ENCODE measurements around the gene GNAS-AS1.

DNA sequence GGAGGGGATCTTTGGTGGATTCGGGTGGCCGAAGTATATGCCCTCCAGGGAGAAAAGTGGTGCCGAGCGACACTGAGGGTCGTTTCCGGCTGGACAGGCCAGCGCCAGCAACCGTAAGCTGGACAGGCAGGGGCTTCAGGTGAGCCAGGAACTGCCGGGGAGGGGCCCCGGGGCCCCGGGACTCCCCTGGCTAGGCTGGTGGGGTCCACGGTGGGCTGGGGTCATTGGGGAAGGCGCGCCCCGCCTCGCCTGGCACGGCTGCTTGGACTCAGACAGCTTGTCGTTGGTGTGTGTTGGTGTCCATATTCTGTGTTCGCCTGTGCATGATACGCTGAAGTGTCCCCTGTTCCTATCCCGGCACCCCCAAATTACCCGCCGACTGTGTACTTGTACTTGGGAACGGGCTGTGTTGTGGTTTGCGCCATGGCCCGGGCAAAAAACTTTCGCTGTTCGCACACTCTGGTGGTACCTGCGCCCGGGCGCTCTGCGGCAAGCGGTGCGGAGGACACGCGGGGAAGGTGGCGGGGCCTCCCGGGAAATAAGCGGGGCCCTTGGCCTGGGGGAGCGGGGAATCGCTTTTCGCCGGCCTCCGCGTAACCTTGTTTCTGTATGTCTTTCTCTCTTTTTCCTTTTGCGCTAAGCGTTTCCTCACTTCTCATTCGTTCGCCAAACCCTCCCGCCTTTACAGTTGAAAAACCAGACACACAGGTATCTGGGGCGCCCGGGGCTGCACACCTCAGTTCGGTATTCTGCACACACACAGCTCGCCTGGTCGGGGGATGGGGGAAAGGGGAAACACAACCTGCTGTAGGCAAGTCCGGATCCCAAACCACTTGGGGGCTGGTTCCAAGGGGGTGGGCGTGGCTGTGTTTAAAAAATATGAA, 5.0 kb upstream of the GNAS-AS1 start:
- TF ChIP-seq, protein P1, sequence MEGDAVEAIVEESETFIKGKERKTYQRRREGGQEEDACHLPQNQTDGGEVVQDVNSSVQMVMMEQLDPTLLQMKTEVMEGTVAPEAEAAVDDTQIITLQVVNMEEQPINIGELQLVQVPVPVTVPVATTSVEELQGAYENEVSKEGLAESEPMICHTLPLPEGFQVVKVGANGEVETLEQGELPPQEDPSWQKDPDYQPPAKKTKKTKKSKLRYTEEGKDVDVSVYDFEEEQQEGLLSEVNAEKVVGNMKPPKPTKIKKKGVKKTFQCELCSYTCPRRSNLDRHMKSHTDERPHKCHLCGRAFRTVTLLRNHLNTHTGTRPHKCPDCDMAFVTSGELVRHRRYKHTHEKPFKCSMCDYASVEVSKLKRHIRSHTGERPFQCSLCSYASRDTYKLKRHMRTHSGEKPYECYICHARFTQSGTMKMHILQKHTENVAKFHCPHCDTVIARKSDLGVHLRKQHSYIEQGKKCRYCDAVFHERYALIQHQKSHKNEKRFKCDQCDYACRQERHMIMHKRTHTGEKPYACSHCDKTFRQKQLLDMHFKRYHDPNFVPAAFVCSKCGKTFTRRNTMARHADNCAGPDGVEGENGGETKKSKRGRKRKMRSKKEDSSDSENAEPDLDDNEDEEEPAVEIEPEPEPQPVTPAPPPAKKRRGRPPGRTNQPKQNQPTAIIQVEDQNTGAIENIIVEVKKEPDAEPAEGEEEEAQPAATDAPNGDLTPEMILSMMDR (IDR thresholded peaks at IDR 0.05; ENCODE audit: poor library complexity), result no peak
- TF ChIP-seq EZH2 (IDR thresholded peaks at IDR 0.05; ENCODE audit: borderline replicate concordance), result no peak
